H1 (cell line): ENCODE results near the gene CLEC16A. TPM values are rescaled to one million over a fixed set of nuclear protein-coding genes. Genes with fewer than 3 reads are reported as not detected.

ENCODE experiments used
- CTCF ChIA-PET: fragments of 300-600 bp; sonication (Branson Sonifier 250); formaldehyde crosslinking; loops from one replicate; lab custom pipeline; 2021; ENCODE audit not compliant: partially characterized antibody; lab: Charles Lee
- POLR2A ChIA-PET: fragments of 300-600 bp; sonication (Branson Sonifier 250); formaldehyde crosslinking; loops from one replicate; lab custom pipeline; 2021; ENCODE audit warnings: inconsistent platforms; ENCODE audit not compliant: partially characterized antibody; lab: Charles Lee
- DNase-seq, 2 experiments: peaks; one replicate each; pipeline versions ENCODE4 v3.0.0 to v3.0.0-alpha.2; 2010 to 2022; ENCODE audit warnings: low spot score in 2 of 2, low read depth in 1 of 2, mixed read lengths in 1 of 2
- FAIRE-seq: peaks from 2 replicates; lab custom pipeline; 2011; peaks lifted over from hg19 to GRCh38; lab: Jason Lieb, UNC
- H2AFZ ChIP-seq: 2 replicates; pipeline ENCODE4 v1.8.1; 2012; ENCODE audit warnings: low read length, inconsistent platforms
- H2AK5ac ChIP-seq: 2 replicates; pipeline ENCODE4 v1.6.1; 2013; ENCODE audit warnings: low read depth, low read length
- H2BK120ac ChIP-seq: replicated peaks from 2 replicates; pipeline ENCODE3; 2013; ENCODE audit warnings: low read depth, low read length, inconsistent platforms
- H2BK12ac ChIP-seq: 2 replicates; pipeline ENCODE4 v1.6.1; 2013; ENCODE audit warnings: low read depth, low read length
- H2BK15ac ChIP-seq: 2 replicates; pipeline ENCODE4 v1.6.1; 2013; ENCODE audit warnings: low read length
- H2BK20ac ChIP-seq: 2 replicates; pipeline ENCODE4 v1.6.1; 2013; ENCODE audit warnings: low read length
- H2BK5ac ChIP-seq: 2 replicates; pipeline ENCODE4 v1.6.1; 2013; ENCODE audit warnings: low read depth, low read length
- H3K14ac ChIP-seq: 2 replicates; pipeline ENCODE4 v1.6.1; 2013; ENCODE audit warnings: inconsistent platforms; ENCODE audit not compliant: insufficient read length
- H3K18ac ChIP-seq: 2 replicates; pipeline ENCODE4 v1.6.1; 2013; ENCODE audit warnings: low read length; ENCODE audit errors: extremely low read depth
- H3K23ac ChIP-seq: 2 replicates; pipeline ENCODE4 v1.6.1; 2013; ENCODE audit warnings: inconsistent platforms; ENCODE audit not compliant: insufficient read length
- H3K23me2 ChIP-seq: 2 replicates; pipeline ENCODE4 v1.6.1; 2013; ENCODE audit warnings: low read depth, low read length
- H3K27ac ChIP-seq: 2 replicates; pipeline ENCODE4 v1.6.1; 2011; ENCODE audit warnings: low read depth, low read length, inconsistent platforms
- H3K27me3 ChIP-seq, 4 experiments: replicated peaks in 1 of 4; 1 replicate in 1 of 4; 2 replicates in 3 of 4; pipeline versions ENCODE4 v1.6.1 to v1.8.1; 2011 to 2013; ENCODE audit warnings: low read length in 3 of 4, mild to moderate bottlenecking in 3 of 4, inconsistent platforms in 2 of 4, mixed read lengths in 2 of 4, moderate library complexity in 1 of 4; ENCODE audit not compliant: control insufficient read depth in 3 of 4, insufficient read depth in 3 of 4; ENCODE audit errors: extremely low read depth in 1 of 4
- H3K36me3 ChIP-seq, 4 experiments: 2 replicates each; pipeline versions ENCODE4 v1.6.1 to v1.8.1; 2011 to 2013; ENCODE audit warnings: mild to moderate bottlenecking in 4 of 4, low read length in 3 of 4, moderate library complexity in 2 of 4, control low read depth in 1 of 4, inconsistent platforms in 1 of 4; ENCODE audit not compliant: insufficient read depth in 4 of 4, control insufficient read depth in 2 of 4
- H3K4ac ChIP-seq: replicated peaks from 2 replicates; pipeline ENCODE3; 2013; ENCODE audit warnings: low read length, low read depth, mixed read lengths, inconsistent platforms; ENCODE audit not compliant: insufficient read length
- H3K4me1 ChIP-seq, 4 experiments: replicated peaks in 1 of 4; 1 replicate in 1 of 4; 2 replicates in 3 of 4; pipeline versions ENCODE4 v1.6.1 to v1.8.1; 2011 to 2013; ENCODE audit warnings: low read length in 3 of 4, inconsistent platforms in 2 of 4, mixed read lengths in 1 of 4; ENCODE audit not compliant: insufficient read depth in 4 of 4, control insufficient read depth in 3 of 4
- H3K4me2 ChIP-seq, 2 experiments: 2 replicates each; pipeline versions ENCODE4 v1.6.1 to v1.8.1; 2011 to 2013; ENCODE audit warnings: low read depth in 2 of 2, low read length in 2 of 2, control low read depth in 1 of 2, inconsistent platforms in 1 of 2, mild to moderate bottlenecking in 1 of 2; ENCODE audit not compliant: insufficient read depth in 1 of 2
- H3K4me3 ChIP-seq, 4 experiments: fragments of 200-600, 300-600 bp in 1 of 4; sonication (generic), shearing (Covaris generic), sonication (Bioruptor Twin) in 1 of 4; 2 replicates each; pipeline versions ENCODE4 v1.5.1 to v1.8.1; 2011 to 2016; ENCODE audit warnings: low read length in 4 of 4, low read depth in 3 of 4, control low read depth in 2 of 4, inconsistent platforms in 2 of 4, mild to moderate bottlenecking in 2 of 4, mixed read lengths in 1 of 4, moderate library complexity in 1 of 4; ENCODE audit not compliant: insufficient read depth in 2 of 4; ENCODE audit errors: extremely low read depth in 1 of 4
- H3K56ac ChIP-seq: replicated peaks from 2 replicates; pipeline ENCODE3; 2013; ENCODE audit warnings: low read depth, mild to moderate bottlenecking, mixed read lengths, low read length, inconsistent platforms; ENCODE audit not compliant: insufficient read length
- H3K79me1 ChIP-seq: 2 replicates; pipeline ENCODE4 v1.6.1; 2013; ENCODE audit warnings: low read depth, low read length, control low read depth
- H3K79me2 ChIP-seq, 2 experiments: 2 replicates each; pipeline versions ENCODE4 v1.6.1 to v1.8.1; 2012 to 2013; ENCODE audit warnings: low read length in 2 of 2, mild to moderate bottlenecking in 2 of 2, inconsistent platforms in 1 of 2; ENCODE audit not compliant: insufficient read depth in 2 of 2, control insufficient read depth in 1 of 2
- H3K9ac ChIP-seq, 4 experiments: replicated peaks in 1 of 4; 1 replicate in 1 of 4; 2 replicates in 3 of 4; pipeline versions ENCODE4 v1.6.1 to v1.8.1; 2011 to 2013; ENCODE audit warnings: low read depth in 3 of 4, low read length in 3 of 4, control low read depth in 2 of 4, mild to moderate bottlenecking in 2 of 4, moderate library complexity in 2 of 4, inconsistent platforms in 1 of 4; ENCODE audit errors: extremely low read depth in 1 of 4
- H3K9me3 ChIP-seq, 2 experiments: 2 replicates each; pipeline versions ENCODE4 v1.6.1 to v1.8.1; 2012 to 2013; ENCODE audit warnings: mild to moderate bottlenecking in 2 of 2, moderate library complexity in 2 of 2, control low read depth in 1 of 2, inconsistent platforms in 1 of 2, low read depth in 1 of 2, low read length in 1 of 2, mixed read lengths in 1 of 2; ENCODE audit not compliant: insufficient read depth in 2 of 2
- H4K20me1 ChIP-seq, 2 experiments: replicated peaks in 1 of 2; 2 replicates each; pipeline versions ENCODE3 to v1.8.1; 2011 to 2013; ENCODE audit warnings: inconsistent platforms in 2 of 2, low read length in 2 of 2, mild to moderate bottlenecking in 1 of 2; ENCODE audit not compliant: insufficient read depth in 2 of 2, control insufficient read depth in 1 of 2
- H4K5ac ChIP-seq: 2 replicates; pipeline ENCODE4 v1.6.1; 2013; ENCODE audit warnings: low read length, low read depth, mixed read lengths, inconsistent platforms; ENCODE audit not compliant: insufficient read length
- H4K8ac ChIP-seq: 2 replicates; pipeline ENCODE4 v1.8.0; 2013; ENCODE audit warnings: mild to moderate bottlenecking, moderate library complexity, low read length, inconsistent platforms; ENCODE audit not compliant: insufficient read depth; ENCODE audit errors: extremely low read depth
- H4K91ac ChIP-seq: replicated peaks from 2 replicates; pipeline ENCODE3; 2013; ENCODE audit warnings: low read length, mixed read lengths, inconsistent platforms; ENCODE audit not compliant: insufficient read length
- ASH2L ChIP-seq: fragments of 200-600, 300-600 bp; sonication (generic); IDR thresholded peaks from one replicate; pipeline ENCODE4 v1.7.1; 2017; ENCODE audit warnings: low read length
- BCL11A ChIP-seq, 2 experiments: IDR thresholded peaks; one replicate each; pipeline ENCODE4 v1.6.1; 2011; ENCODE audit warnings: low read depth in 2 of 2, low read length in 2 of 2, mild to moderate bottlenecking in 2 of 2
- EZH2 ChIP-seq: fragments of 200-600 bp; sonication (generic); IDR thresholded peaks from 2 replicates; pipeline ENCODE4 v1.7.1; 2012; ENCODE audit warnings: low read depth, mild to moderate bottlenecking, moderate library complexity, low read length, inconsistent platforms; ENCODE audit not compliant: severe bottlenecking
- NRF1 ChIP-seq: IDR thresholded peaks from 2 replicates; pipeline ENCODE4 v1.6.1; 2011; ENCODE audit warnings: mild to moderate bottlenecking, low read depth, low read length, improper control_type of control experiment
- TCF12 ChIP-seq: IDR thresholded peaks from 2 replicates; pipeline ENCODE4 v1.6.1; 2011; ENCODE audit warnings: low read depth, mild to moderate bottlenecking, low read length
- WGBS, 2 experiments: shearing (Covaris generic) in 1 of 2; methylation state at CpG; one replicate each; pipeline versions ENCODE4 v1.1.6 to v1.1.7; 2013 to 2015; ENCODE audit warnings: low lambda C conversion rate in 2 of 2, mixed read lengths in 2 of 2, inconsistent platforms in 1 of 2, low coverage in 1 of 2, missing lambda C conversion rate in 1 of 2; ENCODE audit not compliant: insufficient replicate concordance in 2 of 2, insufficient coverage in 1 of 2, insufficient read length in 1 of 2; ENCODE audit errors: extremely low coverage in 1 of 2, missing lambda C conversion rate in 1 of 2; 5-methylcytosine and 5-hydroxymethylcytosine counted together
- polyA plus RNA-seq, 7 experiments: library from polyadenylated mRNA; depleted of rRNA in 3 of 7; stranded (reverse) in 5 of 7; unstranded in 2 of 7; fragments of >200 nt in 5 of 7; fragments of 200-250 nt in 2 of 7; gene quantifications; 1 replicate in 5 of 7; 2 replicates in 1 of 7; 4 replicates in 1 of 7; pipeline versions ENCODE4 v1.2.1 to v1.2.3, GENCODE V29; 2011 to 2013; ENCODE audit warnings: missing spikeins in 2 of 7, mixed read lengths in 2 of 7
- total RNA-seq: library from RNA; stranded (reverse); fragmentation: NEBNext Ultra II Directional; extraction: Animal tissue kit (Norgen Biotek cat#: 25700); gene quantifications from 2 replicates; pipeline ENCODE4 v1.2.1, GENCODE V29; 2021

Gene CLEC16A
- total and polyA plus RNA-seq, 2 of the 8 experiments (the other 6 are each of a cell fraction or from before 2014, with no cell fraction given) = 7.6 to 19.3 TPM

DNA sequence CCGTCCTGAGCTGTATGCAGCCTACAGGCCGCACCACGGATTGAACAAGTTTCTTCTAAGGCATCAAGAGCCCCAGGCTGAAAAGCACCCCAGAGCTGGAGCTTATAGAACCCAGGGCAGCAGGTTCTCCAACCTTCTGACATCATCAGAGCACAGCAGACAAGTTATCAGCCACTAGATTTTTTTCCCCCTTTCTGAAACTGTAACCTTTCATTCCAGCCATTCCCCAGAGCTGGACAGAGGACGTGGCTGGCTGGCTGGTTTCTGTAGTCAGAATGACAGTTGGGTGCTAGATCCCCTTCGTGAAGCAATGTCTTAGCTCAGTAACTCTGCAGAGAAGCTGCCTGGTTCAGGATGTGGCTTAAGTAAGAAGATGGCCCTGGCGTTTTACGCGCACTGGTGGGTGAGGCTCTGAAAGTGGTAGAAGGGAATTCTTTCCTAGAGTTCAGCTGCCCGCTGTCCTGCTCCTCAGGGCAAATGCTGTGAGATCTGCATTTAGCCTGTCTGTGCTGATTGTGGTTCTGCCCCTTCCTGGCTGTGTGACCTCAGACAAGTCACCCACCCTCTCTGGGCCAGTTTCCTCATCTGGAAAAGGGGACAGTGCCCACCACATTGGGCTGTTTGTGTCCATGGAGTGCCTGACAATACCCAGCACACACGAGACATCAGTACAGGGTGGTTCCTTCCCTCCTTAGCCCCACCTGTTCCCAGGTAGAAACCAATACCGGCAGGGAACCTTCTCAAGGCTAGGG lies 11.2 kb upstream of the CLEC16A start:
- Histone ChIP-seq H3K56ac (no peak overlapping the region), H3K27me3 (no peaks in the 10 kb centered on the region), H3K79me1 (peaks cover 8% of the 10 kb centered on the region), H2BK20ac (no peak overlapping the region), H2BK15ac (no peak overlapping the region), H3K23me2 (no peaks in the 10 kb centered on the region), H2AK5ac (no peak overlapping the region), H4K20me1 (peaks cover 10 to 15% of the 10 kb centered on the region in 2 experiments), H3K4me2 (no peak overlapping the region), H3K27ac (no peak overlapping the region), H4K91ac (no peak overlapping the region), H3K4ac (no peak overlapping the region), H3K18ac (no peak overlapping the region), H2AFZ (no peak overlapping the region), H2BK12ac (no peak overlapping the region), H3K4me1 (no peaks in the 10 kb centered on the region), H4K5ac (no peak overlapping the region), H3K9me3 (no peaks in the 10 kb centered on the region), H3K14ac (no peak overlapping the region), H2BK5ac (peak overlapping the region; percentile 16; the same call in 1 of the 2 replicates), H3K79me2 (peaks cover 0 to 5% of the 10 kb centered on the region in 2 experiments; a peak in 1 of 4 replicates), H3K9ac (no peak overlapping the region), H2BK120ac (no peak overlapping the region), H4K8ac (no peak overlapping the region), H3K23ac (no peak overlapping the region), H3K4me3 (no peak overlapping the region), H3K36me3 (peaks cover 0 to 3% (median under 1%) of the 10 kb centered on the region in 4 experiments; a peak in 3 of 8 replicates)
- POLR2A ChIA-PET = no interaction called here
- DNase-seq (no peak), FAIRE-seq (no peak)
- 93% methylated on average over 11 of the region's 11 CpGs; no CpG with 5 or more reads in 1 of the 2 experiments for WGBS, 2 experiments
- CTCF ChIA-PET = interaction anchor here (0.8 to 1.6 kb wide), 8 partner anchors 9 to 196 kb away, joined by 3 to 5 read pairs (median 4); partner anchors contain the start of gene DEXI
- TF ChIP-seq NRF1 = no peak
- no peak for TF ChIP-seq ASH2L
- TF ChIP-seq TCF12 = no peak
- no peak for TF ChIP-seq EZH2
- TF ChIP-seq BCL11A (IDR thresholded peaks at IDR 0.05; ENCODE audit: low read depth in 2 of 2, low read length in 2 of 2) = no peak
